Duodenal mucosa (tissue), 2 donors: ENCODE data around the gene CALHM3.
"Not testable (repeated sequence)": the region's sequence is repeated elsewhere in the genome, so short reads cannot be mapped to it uniquely, and the experiment has no call there.

Experiments
- H3K27ac ChIP-seq: one replicate; pipeline ENCODE4 v1.7.0; 2013; ENCODE audit warnings: low read depth, low read length
- H3K27me3 ChIP-seq, 2 donors: one replicate each; pipeline ENCODE4 v1.7.0; 2013; ENCODE audit warnings: low read length in 2 of 2, control low read depth in 1 of 2; ENCODE audit not compliant: insufficient read depth in 2 of 2, control insufficient read depth in 1 of 2
- H3K36me3 ChIP-seq, 2 donors: one replicate each; pipeline ENCODE4 v1.7.0; 2013; ENCODE audit warnings: low read length in 2 of 2, control low read depth in 1 of 2; ENCODE audit not compliant: insufficient read depth in 2 of 2, control insufficient read depth in 1 of 2
- H3K4me1 ChIP-seq, 2 donors: one replicate each; pipeline ENCODE4 v1.7.0; 2013; ENCODE audit warnings: low read length in 2 of 2, control low read depth in 1 of 2; ENCODE audit not compliant: insufficient read depth in 2 of 2, control insufficient read depth in 1 of 2
- H3K4me3 ChIP-seq, 2 donors: one replicate each; pipeline ENCODE4 v1.7.0; 2013; ENCODE audit warnings: low read length in 2 of 2, low read depth in 1 of 2
- H3K9ac ChIP-seq, 2 donors: one replicate each; pipeline ENCODE4 v1.7.0; 2013; ENCODE audit warnings: low read length in 2 of 2, low read depth in 1 of 2
- H3K9me3 ChIP-seq, 2 donors: one replicate each; pipeline ENCODE4 v1.7.0; 2013; ENCODE audit warnings: low read length in 2 of 2, control low read depth in 1 of 2; ENCODE audit not compliant: control insufficient read depth in 1 of 2

The CALHM3 gene

DNA sequence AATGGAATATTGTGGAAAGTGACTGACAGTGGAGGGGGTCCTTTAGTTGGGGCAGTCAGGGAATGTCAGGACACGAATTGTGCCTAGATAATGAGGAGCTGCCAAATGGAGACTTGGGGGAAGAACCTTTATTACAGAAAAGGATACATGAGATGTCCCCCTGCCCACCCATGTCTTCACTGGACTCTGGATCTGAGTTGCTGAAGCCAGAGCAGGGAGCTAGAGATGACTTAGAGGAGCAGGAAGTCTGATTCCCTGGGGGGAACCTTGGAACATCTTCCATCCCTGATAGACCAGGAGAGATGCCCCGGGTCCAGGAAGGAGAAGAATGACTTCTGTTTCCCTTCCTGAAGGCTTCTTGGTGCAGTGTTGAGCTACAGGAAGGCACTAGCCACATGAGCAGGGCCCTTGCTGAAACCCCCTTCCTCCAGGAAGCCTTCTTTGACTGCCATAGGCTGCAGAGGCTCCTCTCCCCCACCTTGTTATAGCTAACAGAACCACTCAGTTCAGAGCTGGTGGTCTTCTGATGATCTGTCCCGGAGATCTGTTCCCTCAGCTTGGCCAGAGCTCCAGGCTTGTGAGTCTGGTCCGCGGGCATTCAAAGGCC lies 13.7 kb upstream of the CALHM3 start:
- peaks cover 3 to 5% of the 10 kb centered on the region in 2 donors for H3K4me1 ChIP-seq
- no peak overlapping the region for H3K27ac ChIP-seq
- no peaks in the 10 kb centered on the region for H3K36me3 ChIP-seq
- no peaks in the 10 kb centered on the region for H3K9me3 ChIP-seq
- H3K27me3 ChIP-seq, result peaks cover 10 to 18% of the 10 kb centered on the region in 2 donors
- no peak overlapping the region for H3K9ac ChIP-seq
- H3K4me3 ChIP-seq, result peak overlapping the region; percentile 58 to 67

DNA sequence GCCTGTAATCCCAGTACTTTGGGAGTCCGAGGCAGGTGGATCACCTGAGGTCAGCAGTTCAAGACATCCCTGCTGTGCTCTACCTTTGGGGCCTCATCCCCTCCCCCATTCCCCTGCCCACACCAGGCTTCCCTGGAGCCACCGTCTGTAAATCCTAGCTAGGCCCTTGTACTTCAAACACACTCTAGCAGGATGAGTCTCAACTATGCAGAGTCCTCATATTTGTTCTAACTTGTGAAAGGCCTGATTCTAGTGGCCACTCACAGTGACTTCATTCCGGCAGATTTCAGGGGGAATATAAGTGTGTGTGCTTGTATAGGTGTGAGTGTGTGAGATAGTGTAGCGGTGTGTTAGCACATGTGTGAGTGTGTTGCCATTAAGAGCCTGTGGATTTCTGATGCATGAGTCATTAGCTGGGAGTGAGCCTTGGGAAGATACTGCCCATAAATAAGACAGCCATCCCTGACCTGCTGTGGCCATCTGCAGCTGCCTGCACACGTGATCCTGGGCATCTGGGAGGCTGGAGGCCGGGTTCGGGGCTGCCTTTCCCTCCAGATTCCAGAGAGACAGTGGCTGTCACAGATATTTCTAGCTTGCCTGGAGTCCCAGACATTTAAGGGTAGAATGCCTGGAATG lies 12.8 kb upstream of the CALHM3 start:
- H3K4me3 ChIP-seq, result no peak overlapping the region

DNA sequence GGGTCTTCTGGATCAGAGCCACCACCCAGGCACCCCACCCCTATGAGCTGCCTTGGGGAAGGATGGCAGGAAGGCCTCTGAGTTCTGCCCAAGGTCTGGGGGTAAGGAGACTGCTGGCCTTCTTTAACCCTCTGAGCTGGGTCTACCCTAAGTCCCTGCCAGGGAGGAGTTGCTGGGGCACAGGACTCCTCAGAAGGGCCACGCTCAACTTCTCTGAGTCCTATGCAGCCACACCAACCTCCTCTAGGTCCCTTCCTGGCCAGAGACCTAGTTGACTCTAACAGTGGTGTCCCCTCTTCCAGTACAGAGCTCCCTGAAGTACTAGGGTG lies 11.9 kb upstream of the CALHM3 start:
- no peak overlapping the region for H3K4me3 ChIP-seq

More for the DNA sequence above, 12.8 kb upstream of the CALHM3 start:
- Histone ChIP-seq H3K4me1 (peaks cover 3 to 5% of the 10 kb centered on the region in 2 donors), H3K36me3 (no peaks in the 10 kb centered on the region), H3K9ac (no peak overlapping the region), H3K27ac (no peak overlapping the region), H3K27me3 (peaks cover 10 to 18% of the 10 kb centered on the region in 2 donors), H3K9me3 (no peaks in the 10 kb centered on the region)

DNA sequence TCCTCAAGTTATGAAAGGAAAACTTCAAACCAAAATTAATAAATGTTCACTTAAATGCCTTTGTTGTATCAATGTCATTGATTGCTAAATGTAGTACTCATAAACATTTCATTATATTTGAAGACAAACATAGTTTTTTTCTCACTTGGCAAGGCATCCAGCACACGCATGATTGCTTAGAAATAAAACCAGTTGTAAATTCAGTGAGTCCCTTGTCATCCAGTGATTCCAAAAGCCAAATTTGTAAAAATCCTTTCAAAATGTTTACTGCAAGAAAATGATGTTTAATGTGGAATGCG lies 8.3 kb upstream of the CALHM3 start:
- Histone ChIP-seq H3K9me3 (no peaks in the 10 kb centered on the region), H3K27ac (no peak overlapping the region), H3K9ac (no peak overlapping the region), H3K4me1 (no peaks in the 10 kb centered on the region), H3K27me3 (no peaks in the 10 kb centered on the region), H3K4me3 (no peak overlapping the region), H3K36me3 (no peaks in the 10 kb centered on the region)

More for the DNA sequence above, 11.9 kb upstream of the CALHM3 start:
- Histone ChIP-seq H3K36me3 (no peaks in the 10 kb centered on the region), H3K4me1 (peaks cover 3 to 5% of the 10 kb centered on the region in 2 donors), H3K27me3 (peaks cover 10 to 18% of the 10 kb centered on the region in 2 donors), H3K9me3 (no peaks in the 10 kb centered on the region), H3K27ac (no peak overlapping the region), H3K9ac (no peak overlapping the region)

DNA sequence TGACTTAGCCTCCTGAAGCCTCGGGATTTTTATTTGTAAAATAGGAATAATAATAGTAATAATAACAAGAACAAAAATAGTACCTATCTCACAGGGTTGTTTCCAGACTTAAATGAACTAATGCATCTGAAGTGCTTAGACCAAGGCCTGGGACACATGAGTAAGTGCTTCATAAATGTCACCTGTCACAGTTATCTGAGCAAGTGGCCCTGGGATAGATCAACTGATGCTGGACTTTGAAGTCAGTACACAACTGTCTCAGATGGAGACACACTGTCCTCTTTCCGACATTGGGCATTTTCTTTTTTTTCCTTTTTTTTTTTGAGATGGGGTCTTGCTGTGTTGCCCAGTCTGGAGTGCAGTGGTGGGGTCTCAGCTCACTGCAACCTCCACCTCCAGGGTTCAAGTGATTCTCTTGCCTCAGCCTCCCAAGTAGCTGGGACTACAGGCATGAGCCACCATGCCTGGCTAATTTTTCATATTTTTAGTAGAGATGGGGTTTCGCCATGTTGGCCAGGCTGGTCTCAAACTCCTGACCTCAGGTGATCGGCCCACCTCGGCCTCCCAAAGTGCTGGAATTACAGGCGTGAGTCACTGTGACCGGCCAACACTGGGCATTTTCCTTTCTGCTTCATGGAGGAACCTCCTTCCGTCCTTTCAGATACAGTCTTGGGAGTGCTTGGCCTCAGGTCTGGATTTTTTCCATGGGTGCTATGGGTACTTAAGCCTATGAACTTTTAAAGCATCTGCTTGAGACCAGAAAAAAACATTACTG lies 7.8 kb upstream of the CALHM3 start:
- not testable (repeated sequence) for H3K36me3 ChIP-seq, H3K27ac ChIP-seq, H3K9me3 ChIP-seq, H3K4me3 ChIP-seq, H3K9ac ChIP-seq, H3K27me3 ChIP-seq, H3K4me1 ChIP-seq

DNA sequence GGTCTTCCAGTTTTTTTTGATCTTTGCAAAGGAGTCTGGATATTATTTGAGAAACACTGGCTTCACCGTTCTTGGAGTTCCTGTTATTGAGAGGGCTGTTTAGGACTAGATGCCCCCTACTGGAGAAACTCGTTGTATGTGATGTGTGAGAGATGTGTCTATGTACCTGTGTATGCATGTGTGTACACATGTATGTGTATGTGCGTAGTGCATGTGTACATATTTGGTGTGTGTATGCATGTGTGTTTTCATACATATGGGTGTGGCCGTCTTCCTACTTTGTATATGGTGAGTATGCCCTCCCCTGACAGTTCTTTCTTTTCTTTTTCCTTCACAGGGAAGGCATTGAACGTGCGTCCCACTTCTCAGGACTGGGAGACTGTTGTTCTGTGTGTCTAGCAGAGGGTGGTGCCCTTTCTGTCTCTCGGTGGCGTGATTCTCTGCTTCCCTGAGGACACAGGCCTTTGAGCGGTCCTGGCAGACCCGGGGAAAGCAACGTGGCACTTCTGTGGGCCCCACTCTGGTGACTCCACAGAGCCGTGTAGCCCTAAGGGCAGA lies 3.0 kb upstream of the CALHM3 start:
- H3K27me3 ChIP-seq, result no peaks in the 10 kb centered on the region
- H3K4me3 ChIP-seq, result no peak overlapping the region
- no peaks in the 10 kb centered on the region for H3K36me3 ChIP-seq
- H3K4me1 ChIP-seq, result no peaks in the 10 kb centered on the region
- H3K9ac ChIP-seq, result no peak overlapping the region
- no peaks in the 10 kb centered on the region for H3K9me3 ChIP-seq
- no peak overlapping the region for H3K27ac ChIP-seq

DNA sequence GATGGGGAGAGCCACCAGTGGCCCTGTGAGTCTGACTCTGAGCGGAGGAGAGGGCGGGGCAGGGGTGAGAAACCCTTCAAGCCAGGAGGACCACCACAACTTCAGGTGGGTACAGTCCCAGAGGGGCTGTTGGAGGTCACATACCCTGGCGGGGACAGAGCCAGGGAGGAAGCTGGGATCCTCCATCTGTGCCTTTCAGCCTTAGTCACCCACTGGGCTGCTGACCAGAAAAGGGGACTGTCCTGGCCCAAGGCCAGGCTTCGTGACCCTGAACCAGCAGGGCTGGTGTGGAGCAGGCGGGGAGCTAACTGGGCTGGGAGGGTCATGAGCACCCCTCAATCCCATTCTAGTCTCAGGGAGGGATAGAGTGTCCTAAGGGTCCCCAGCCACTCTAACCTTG lies 1.5 kb upstream of the CALHM3 start:
- H3K9ac ChIP-seq, result no peak overlapping the region
- no peak overlapping the region for H3K27ac ChIP-seq
- H3K36me3 ChIP-seq, result no peaks in the 10 kb centered on the region
- no peaks in the 10 kb centered on the region for H3K27me3 ChIP-seq
- no peak overlapping the region for H3K4me3 ChIP-seq
- no peaks in the 10 kb centered on the region for H3K9me3 ChIP-seq
- H3K4me1 ChIP-seq, result no peaks in the 10 kb centered on the region

DNA sequence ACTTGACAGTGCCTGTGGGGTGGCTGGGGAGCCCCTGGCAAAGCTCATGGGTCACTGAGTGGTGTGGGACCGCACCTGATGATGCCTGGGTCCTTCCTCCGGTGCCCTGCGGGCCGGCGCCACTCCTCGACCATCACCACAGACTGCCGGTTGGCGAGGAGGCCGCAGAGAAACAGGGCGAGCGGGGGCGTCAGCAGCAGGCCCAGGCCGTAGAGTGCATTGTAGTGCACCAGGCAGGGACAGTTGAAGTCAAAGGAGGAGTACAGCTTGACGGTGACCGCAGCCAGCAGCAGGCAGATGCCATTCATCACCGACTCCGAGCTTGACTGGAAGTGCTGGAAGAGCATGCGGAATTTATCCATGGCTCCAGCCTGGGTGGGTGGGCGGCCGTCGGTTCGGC lies 369 bp downstream of the CALHM3 start:
- no peak overlapping the region for H3K9ac ChIP-seq
- no peaks in the 10 kb centered on the region for H3K4me1 ChIP-seq
- H3K27me3 ChIP-seq, result no peaks in the 10 kb centered on the region
- no peak overlapping the region for H3K4me3 ChIP-seq
- H3K9me3 ChIP-seq, result no peaks in the 10 kb centered on the region
- H3K36me3 ChIP-seq, result no peaks in the 10 kb centered on the region
- no peak overlapping the region for H3K27ac ChIP-seq

DNA sequence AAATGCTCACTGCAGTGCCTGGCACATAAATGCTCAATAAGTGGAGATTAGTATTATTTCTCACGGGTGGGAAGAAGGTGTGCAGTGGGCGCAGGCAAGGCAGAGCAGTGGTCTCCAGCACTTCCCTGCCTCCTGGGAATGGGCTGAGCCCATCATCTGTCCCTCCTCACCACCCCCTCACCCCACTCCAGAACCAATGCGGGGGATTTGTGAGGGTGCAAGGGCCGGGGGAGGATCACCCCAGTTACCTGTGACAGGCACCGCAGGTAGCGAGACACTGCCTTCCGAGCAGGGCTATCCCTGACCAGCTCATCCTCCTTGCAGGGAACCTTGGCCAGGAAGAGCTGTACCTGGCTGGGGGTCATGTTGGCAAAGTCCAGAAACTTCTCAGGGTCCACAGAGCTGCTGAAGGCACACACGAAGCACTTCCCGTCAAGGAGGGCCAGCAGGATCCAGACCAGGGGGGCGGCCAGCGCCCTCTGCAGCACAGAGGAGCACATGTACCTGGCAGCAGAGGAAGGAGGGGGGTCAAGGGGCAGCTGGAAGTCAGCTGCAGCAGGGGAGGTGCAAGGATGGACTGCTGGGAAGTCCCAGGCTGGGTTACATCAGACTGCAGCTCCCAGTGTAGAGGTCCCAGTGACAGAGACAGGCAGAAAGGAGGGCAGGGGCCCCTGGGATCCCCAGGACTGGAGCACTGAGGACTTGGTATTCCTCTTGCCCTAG lies 2.8 kb downstream of the CALHM3 start:
- H3K9ac ChIP-seq, result no peak overlapping the region
- H3K4me3 ChIP-seq, result no peak overlapping the region
- peaks cover 6 to 10% of the 10 kb centered on the region in 2 donors for H3K4me1 ChIP-seq
- H3K27me3 ChIP-seq, result no peaks in the 10 kb centered on the region
- H3K36me3 ChIP-seq, result no peaks in the 10 kb centered on the region
- no peak overlapping the region for H3K27ac ChIP-seq
- H3K9me3 ChIP-seq, result no peaks in the 10 kb centered on the region

DNA sequence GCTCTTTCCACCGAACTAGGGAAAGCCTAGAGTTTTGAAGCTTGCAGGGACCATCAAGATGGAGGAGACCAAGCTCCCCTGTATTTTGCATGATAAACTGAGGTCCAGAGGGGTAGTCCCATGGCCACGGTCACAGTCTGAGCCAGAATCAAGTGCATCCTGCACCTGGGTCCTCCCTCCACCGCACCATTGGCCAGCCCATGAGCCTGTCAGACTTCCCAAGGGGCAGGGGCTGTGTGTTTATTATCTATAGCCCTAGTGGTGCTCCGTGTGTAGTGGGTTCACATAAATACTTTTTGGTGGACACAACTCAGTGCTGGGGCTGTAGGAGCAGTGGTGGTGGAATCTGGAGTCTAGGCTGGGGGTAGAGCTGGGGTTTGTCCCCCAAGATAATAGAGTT lies 3.6 kb downstream of the CALHM3 start:
- H3K9me3 ChIP-seq, result no peaks in the 10 kb centered on the region
- peaks cover 11 to 17% of the 10 kb centered on the region in 2 donors for H3K4me1 ChIP-seq
- H3K27me3 ChIP-seq, result no peaks in the 10 kb centered on the region
- no peak overlapping the region for H3K4me3 ChIP-seq
- H3K27ac ChIP-seq, result no peak overlapping the region
- H3K36me3 ChIP-seq, result no peaks in the 10 kb centered on the region
- no peak overlapping the region for H3K9ac ChIP-seq
